ENCODE measurements around the gene FXN.
"Not testable (repeated sequence)": the region's sequence is repeated elsewhere in the genome, so short reads cannot be mapped to it uniquely, and the experiment has no call there.

The FXN gene

GRCh38 chr9:69097923-69098593 is 62.5 kb downstream of the FXN start:
- DNase-seq, result no peak

GRCh38 chr9:69103348-69103996 is 67.9 kb downstream of the FXN start:
- DNase-seq, result not testable (repeated sequence)

- no peak for DNase-seq
Measured at GRCh38 chr9:69104830-69105527, 69.4 kb downstream of the FXN start.

GRCh38 chr9:69107771-69108170 is 72.2 kb downstream of the FXN start:
- DNase-seq, result no peak

- DNase-seq, result not testable (repeated sequence)
Measured at GRCh38 chr9:69108706-69109105, 73.2 kb downstream of the FXN start.

GRCh38 chr9:69109152-69109551 is 73.6 kb downstream of the FXN start:
- no peak for DNase-seq

- DNase-seq, result not testable (repeated sequence)
Measured at GRCh38 chr9:69112646-69113045, 77.1 kb downstream of the FXN start.

GRCh38 chr9:69115621-69116020 is 80.1 kb downstream of the FXN start:
- DNase-seq, result no peak

- no peak for DNase-seq
Measured at GRCh38 chr9:69118656-69119055, 83.1 kb downstream of the FXN start.

- no peak for DNase-seq
Measured at GRCh38 chr9:69120380-69121154, 85.0 kb downstream of the FXN start.

GRCh38 chr9:69121155-69122081 is 85.9 kb downstream of the FXN start:
- DNase-seq, result peak in 42 of 56 donors; percentile 8 to 81 (median 62)

GRCh38 chr9:69122082-69122548 is 86.6 kb downstream of the FXN start:
- peak in 53 of 56 donors; percentile 8 to 83 (median 67) for DNase-seq

GRCh38 chr9:69122549-69123141 is 87.1 kb downstream of the FXN start:
- no peak for DNase-seq

- peak in 1 of 56 donors; percentile 13 for DNase-seq
Measured at GRCh38 chr9:69130456-69131441, 95.2 kb downstream of the FXN start.

- DNase-seq, result no peak
Measured at GRCh38 chr9:69131682-69132081, 96.1 kb downstream of the FXN start.

GRCh38 chr9:69132361-69132760 is 96.8 kb downstream of the FXN start:
- DNase-seq, result no peak

- no peak for DNase-seq
Measured at GRCh38 chr9:69134412-69134811, 98.9 kb downstream of the FXN start.

GRCh38 chr9:69136185-69136584 is 100.6 kb downstream of the FXN start:
- no peak for DNase-seq

GRCh38 chr9:69136779-69137178 is 101.2 kb downstream of the FXN start:
- DNase-seq, result no peak

Measured in nucleus accumbens (tissue), 56 donors.